ENCODE data around the gene LRRN1.

DNA sequence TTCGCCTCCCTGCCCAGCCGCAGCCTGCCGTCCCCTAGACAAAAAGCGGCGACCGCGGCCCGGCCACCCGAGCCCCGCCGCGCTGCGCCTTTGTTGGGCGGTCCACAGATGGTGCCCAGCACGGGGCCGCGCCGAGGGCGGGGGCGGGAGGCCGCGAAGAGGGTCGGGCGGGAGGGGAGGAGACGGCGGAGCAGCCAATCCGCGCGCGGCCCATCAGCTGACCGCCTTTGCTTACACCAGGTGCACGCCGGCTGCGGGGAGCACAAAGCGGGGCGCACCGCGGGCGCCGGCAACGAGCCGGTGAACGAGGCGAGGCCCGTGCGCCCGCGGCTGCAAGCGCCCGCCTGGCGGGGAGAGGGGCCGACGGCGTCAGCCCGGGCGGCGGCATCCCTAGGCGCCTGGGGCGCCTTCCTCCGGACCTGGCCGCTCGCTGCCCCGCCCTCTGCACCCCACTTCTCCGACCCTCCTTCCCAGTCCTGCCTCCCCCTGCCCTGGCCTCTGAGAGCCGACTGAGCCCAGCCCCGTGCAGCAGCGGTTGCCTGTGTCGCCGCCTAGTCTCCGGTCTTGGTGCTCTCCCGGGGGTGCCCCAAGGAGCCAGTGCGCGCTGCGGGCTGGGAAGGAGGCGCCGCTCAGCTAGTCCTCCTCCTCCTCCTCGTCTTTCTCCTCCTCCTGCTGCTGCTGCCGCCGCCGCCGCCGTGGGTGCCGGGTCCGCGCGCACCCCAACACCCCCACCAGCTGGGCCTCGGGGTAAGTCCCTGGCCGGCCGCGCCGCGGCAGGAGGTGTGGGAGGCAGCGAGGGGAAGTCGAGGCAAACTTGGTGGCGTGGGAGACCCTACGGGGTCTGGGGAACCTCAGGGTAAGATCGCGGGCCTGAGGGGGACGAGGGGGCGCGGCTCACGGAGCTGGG lies at the start of gene LRRN1:
- TF ChIP-seq, protein P1, sequence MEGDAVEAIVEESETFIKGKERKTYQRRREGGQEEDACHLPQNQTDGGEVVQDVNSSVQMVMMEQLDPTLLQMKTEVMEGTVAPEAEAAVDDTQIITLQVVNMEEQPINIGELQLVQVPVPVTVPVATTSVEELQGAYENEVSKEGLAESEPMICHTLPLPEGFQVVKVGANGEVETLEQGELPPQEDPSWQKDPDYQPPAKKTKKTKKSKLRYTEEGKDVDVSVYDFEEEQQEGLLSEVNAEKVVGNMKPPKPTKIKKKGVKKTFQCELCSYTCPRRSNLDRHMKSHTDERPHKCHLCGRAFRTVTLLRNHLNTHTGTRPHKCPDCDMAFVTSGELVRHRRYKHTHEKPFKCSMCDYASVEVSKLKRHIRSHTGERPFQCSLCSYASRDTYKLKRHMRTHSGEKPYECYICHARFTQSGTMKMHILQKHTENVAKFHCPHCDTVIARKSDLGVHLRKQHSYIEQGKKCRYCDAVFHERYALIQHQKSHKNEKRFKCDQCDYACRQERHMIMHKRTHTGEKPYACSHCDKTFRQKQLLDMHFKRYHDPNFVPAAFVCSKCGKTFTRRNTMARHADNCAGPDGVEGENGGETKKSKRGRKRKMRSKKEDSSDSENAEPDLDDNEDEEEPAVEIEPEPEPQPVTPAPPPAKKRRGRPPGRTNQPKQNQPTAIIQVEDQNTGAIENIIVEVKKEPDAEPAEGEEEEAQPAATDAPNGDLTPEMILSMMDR (conservative IDR thresholded peaks at IDR 0.05; ENCODE audit: low read length) = no peak
- no peak for TF ChIP-seq EZH2phosphoT487 (IDR thresholded peaks at IDR 0.05; ENCODE audit: borderline replicate concordance)

All from Loucy (cell line).